MM.1S (cell line): ENCODE measurements around the gene ENTPD2.

Source experiments
- DNase-seq: peaks from one replicate; pipeline ENCODE4 v3.0.0-alpha.2; 2015
- H2AFZ ChIP-seq: fragments of 300-600 bp; sonication (generic); 2 replicates; pipeline ENCODE4 v1.6.0; 2016; ENCODE audit warnings: antibody characterized with exemption, low read length
- H3F3A ChIP-seq: fragments of 300-600 bp; sonication (generic); 2 replicates; pipeline ENCODE4 v1.6.1; 2016; ENCODE audit warnings: mild to moderate bottlenecking, antibody characterized with exemption, low read length, moderate library complexity, mixed read lengths; ENCODE audit not compliant: insufficient read depth
- H3K27ac ChIP-seq: fragments of 300-600 bp; sonication (generic); 2 replicates; pipeline ENCODE4 v1.5.1; 2016; ENCODE audit warnings: mild to moderate bottlenecking, low read length
- H3K27me3 ChIP-seq: fragments of 300-600 bp; sonication (generic); replicated peaks from 2 replicates; pipeline ENCODE4 v1.6.0; 2016; ENCODE audit warnings: low read length; ENCODE audit not compliant: insufficient read depth
- H3K36me3 ChIP-seq: fragments of 300-600 bp; sonication (generic); replicated peaks from 2 replicates; pipeline ENCODE4 v1.6.1; 2016; ENCODE audit warnings: mild to moderate bottlenecking, low read length, mixed read lengths; ENCODE audit not compliant: insufficient read depth
- H3K4me1 ChIP-seq: fragments of 300-600 bp; sonication (generic); 2 replicates; pipeline ENCODE4 v1.6.1; 2016; ENCODE audit warnings: low read length, mixed read lengths
- H3K4me2 ChIP-seq: fragments of 300-600 bp; sonication (generic); 2 replicates; pipeline ENCODE4 v1.6.0; 2016; ENCODE audit warnings: low read depth, low read length
- H3K4me3 ChIP-seq: fragments of 300-600 bp; sonication (generic); 2 replicates; pipeline ENCODE4 v1.5.1; 2016; ENCODE audit warnings: low read length, mixed read lengths
- H3K79me2 ChIP-seq: fragments of 300-600 bp; sonication (generic); 2 replicates; pipeline ENCODE4 v1.6.1; 2016; ENCODE audit warnings: mixed run types, low read length, mixed read lengths
- H3K9ac ChIP-seq: fragments of 300-600 bp; sonication (generic); 2 replicates; pipeline ENCODE4 v1.6.1; 2016; ENCODE audit warnings: low read length, mixed read lengths
- H3K9me2 ChIP-seq: fragments of 300-600 bp; sonication (generic); replicated peaks from 2 replicates; pipeline ENCODE4 v1.6.1; 2016; ENCODE audit warnings: mild to moderate bottlenecking, low read length, mixed read lengths; ENCODE audit not compliant: insufficient read depth
- H3K9me3 ChIP-seq: fragments of 300-600 bp; sonication (generic); replicated peaks from 2 replicates; pipeline ENCODE4 v1.6.1; 2016; ENCODE audit warnings: mild to moderate bottlenecking, low read length, mixed read lengths; ENCODE audit not compliant: insufficient read depth
- H4K20me1 ChIP-seq: fragments of 300-600 bp; sonication (generic); 2 replicates; pipeline ENCODE4 v1.6.1; 2016; ENCODE audit warnings: mild to moderate bottlenecking, low read length, moderate library complexity, mixed read lengths; ENCODE audit not compliant: insufficient read depth
- EZH2 ChIP-seq: fragments of 300-600 bp; sonication (generic); optimal IDR thresholded peaks from 2 replicates; pipeline ENCODE3; 2017; ENCODE audit warnings: low read depth, mild to moderate bottlenecking, antibody characterized with exemption, low read length, mixed read lengths
- EZH2phosphoT487 ChIP-seq: fragments of 300-600 bp; sonication (generic); IDR thresholded peaks from 2 replicates; pipeline ENCODE4 v1.6.1; 2018; ENCODE audit warnings: antibody characterized with exemption, low read length
- TF ChIP-seq, protein P1 (sequence below): fragments of 300-600 bp; sonication (generic); IDR thresholded peaks from 2 replicates; pipeline ENCODE4 v1.5.1; 2016; ENCODE audit warnings: antibody characterized with exemption, low read length, mixed read lengths

The ENTPD2 gene

DNA sequence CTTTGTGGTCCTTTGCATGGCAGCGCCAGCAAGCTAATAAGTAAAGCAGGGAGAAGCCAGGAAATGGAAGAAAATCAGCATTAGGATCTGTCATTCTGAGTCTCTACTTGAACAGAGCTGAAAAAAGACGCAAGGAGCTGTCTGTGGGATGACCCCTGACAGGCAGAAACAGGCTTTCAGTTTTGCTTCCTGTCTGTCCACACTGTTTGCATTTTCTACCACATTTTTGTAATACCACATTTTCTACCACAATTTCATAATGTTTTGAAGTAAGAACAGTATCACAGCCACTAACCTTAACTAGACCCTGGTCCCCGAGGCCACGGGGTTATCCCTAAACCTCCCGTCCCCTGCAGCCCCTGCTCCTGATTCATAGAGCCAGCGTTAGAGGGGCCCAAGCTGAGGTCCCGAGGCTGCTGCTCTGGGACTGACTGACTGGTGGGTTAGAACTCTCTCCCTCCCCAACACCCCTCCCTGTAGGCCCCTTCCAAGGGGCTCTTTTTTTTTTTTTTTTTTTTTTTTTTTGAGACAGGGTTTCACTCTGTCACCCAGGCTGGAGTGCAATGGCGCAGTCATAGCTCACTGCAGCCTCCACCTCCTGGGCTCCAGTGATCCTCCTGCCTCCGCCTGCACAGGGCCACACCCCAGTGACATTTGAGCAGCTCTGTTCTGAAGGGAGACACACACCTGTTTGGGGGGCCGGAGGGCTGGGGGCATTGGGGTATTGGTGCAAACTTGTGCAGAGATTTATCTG, 53.5 kb downstream of the ENTPD2 start:
- no peak overlapping the region for H3K27ac ChIP-seq
- peak overlapping the region; percentile 28; the same call in 1 of the 2 replicates for H3K4me3 ChIP-seq
- H2AFZ ChIP-seq, result 0 out of 2 replicates have a peak overlapping the region, but pooled peaks have one; percentile 1
- peak overlapping the region; percentile 60 for H3K4me2 ChIP-seq
- peaks cover 2% of the 10 kb centered on the region; the same call in 1 of the 2 replicates for H3F3A ChIP-seq
- H3K9me2 ChIP-seq, result no peaks in the 10 kb centered on the region
- no peaks in the 10 kb centered on the region for H4K20me1 ChIP-seq
- no peaks in the 10 kb centered on the region for H3K9me3 ChIP-seq
- no peak for TF ChIP-seq EZH2phosphoT487
- TF ChIP-seq EZH2, result no peak
- TF ChIP-seq, protein P1, sequence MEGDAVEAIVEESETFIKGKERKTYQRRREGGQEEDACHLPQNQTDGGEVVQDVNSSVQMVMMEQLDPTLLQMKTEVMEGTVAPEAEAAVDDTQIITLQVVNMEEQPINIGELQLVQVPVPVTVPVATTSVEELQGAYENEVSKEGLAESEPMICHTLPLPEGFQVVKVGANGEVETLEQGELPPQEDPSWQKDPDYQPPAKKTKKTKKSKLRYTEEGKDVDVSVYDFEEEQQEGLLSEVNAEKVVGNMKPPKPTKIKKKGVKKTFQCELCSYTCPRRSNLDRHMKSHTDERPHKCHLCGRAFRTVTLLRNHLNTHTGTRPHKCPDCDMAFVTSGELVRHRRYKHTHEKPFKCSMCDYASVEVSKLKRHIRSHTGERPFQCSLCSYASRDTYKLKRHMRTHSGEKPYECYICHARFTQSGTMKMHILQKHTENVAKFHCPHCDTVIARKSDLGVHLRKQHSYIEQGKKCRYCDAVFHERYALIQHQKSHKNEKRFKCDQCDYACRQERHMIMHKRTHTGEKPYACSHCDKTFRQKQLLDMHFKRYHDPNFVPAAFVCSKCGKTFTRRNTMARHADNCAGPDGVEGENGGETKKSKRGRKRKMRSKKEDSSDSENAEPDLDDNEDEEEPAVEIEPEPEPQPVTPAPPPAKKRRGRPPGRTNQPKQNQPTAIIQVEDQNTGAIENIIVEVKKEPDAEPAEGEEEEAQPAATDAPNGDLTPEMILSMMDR, result no peak
- no peak overlapping the region for H3K9ac ChIP-seq
- H3K36me3 ChIP-seq, result no peaks in the 10 kb centered on the region
- peaks cover 2% of the 10 kb centered on the region; the same call in 1 of the 2 replicates for H3K4me1 ChIP-seq
- H3K27me3 ChIP-seq, result peaks cover 56% of the 10 kb centered on the region
- peak; percentile 69 for DNase-seq
- H3K79me2 ChIP-seq, result no peaks in the 10 kb centered on the region
